ENCODE results near the gene GALNT10.

- TF ChIP-seq CTCF (conservative IDR thresholded peaks at IDR 0.05 in 1 of 2, IDR thresholded peaks at IDR 0.05 in 1 of 2; ENCODE audit: low read depth in 1 of 2, low read length in 2 of 2): no peak
- TF ChIP-seq EZH2 (IDR thresholded peaks at IDR 0.05; ENCODE audit: low read length, missing control alignments): no peak
Measured at GRCh38 chr5:154291917-154292316, 101.4 kb downstream of the GALNT10 start.

All from fibroblast of lung (primary cell).